Measurements from ENCODE around the gene C1QTNF1. TPM values are rescaled to one million over a fixed set of nuclear protein-coding genes. Genes with fewer than 3 reads are reported as not detected.

Gene C1QTNF1
- polyA plus RNA-seq, 1 of the 3 experiments (the other 2 are of a cell fraction) = 14.3 TPM

GRCh38 chr17:78988152-78988551, 35.8 kb upstream of the C1QTNF1 start:
- POLR2A ChIA-PET = no interaction called here

DNA sequence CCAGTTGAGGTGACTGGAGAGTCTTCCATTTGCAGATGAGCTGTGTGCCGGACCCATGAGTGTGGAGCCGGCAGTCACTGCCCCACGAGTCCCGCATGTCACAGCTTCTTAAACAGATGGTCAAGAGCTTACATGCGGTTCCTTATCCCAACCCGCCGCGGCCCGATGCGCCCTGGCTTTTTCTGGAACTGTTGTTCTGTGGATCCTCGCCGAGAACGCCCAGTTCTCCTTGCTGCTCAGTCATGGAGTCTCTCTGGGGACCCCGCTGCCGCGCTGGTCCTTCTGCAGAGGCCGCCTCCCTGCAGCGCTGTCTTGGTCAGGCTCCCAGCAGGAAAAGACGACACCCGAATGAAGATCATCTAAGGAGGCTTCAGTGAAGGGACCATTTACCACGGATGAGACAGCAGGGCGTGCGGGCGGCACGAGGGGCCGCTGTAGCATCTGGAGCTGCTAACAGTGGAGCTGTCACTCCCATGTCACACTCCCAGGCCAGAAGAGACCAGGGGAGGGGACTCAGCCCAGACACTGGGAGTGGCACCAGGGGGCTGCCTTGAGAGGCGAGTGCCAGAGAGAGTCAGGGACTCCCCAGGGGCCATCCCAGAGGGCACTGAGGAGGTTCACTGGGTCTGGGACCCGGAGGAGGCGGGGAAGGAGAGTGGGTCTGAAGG, 33.5 kb upstream of the C1QTNF1 start:
- Histone ChIP-seq H4K20me1 (ENCODE audit: insufficient read depth) (peaks cover 19% of the 10 kb centered on the region), H3K9me3 (no peaks in the 10 kb centered on the region), H2AFZ (ENCODE audit: low read depth) (no peak overlapping the region), H3K9ac (no peak overlapping the region), H3K4me1 (ENCODE audit: control insufficient read depth in 1 of 2, insufficient read depth in 2 of 2, low read depth in 1 of 2, low read length in 1 of 2) (peaks cover 7 to 10% of the 10 kb centered on the region in 2 experiments; a peak in 3 of 4 replicates), H3K9me2 (no peaks in the 10 kb centered on the region), H3F3A (replicated peaks; ENCODE audit: insufficient read depth) (peaks cover 11% of the 10 kb centered on the region), H3K36me3 (replicated peaks in 1 of 2; ENCODE audit: control insufficient read depth in 1 of 2, insufficient read depth in 2 of 2, low read length in 1 of 2) (peaks cover 28 to 48% of the 10 kb centered on the region in 2 experiments), H3K27me3 (ENCODE audit: insufficient read depth) (no peaks in the 10 kb centered on the region), H3K4me2 (no peak overlapping the region), H3K27ac (ENCODE audit: low read depth in 2 of 2, low read length in 1 of 2) (no peak overlapping the region), H3K79me2 (ENCODE audit: insufficient read depth) (peaks cover 14% of the 10 kb centered on the region; the same call in 1 of the 2 replicates), H3K4me3 (ENCODE audit: low read depth in 2 of 2, low read length in 1 of 2) (no peak overlapping the region)
- peak; percentile 22 for DNase-seq
- 97% methylated on average over 29 of the region's 29 CpGs for WGBS (ENCODE audit: low lambda C conversion rate)
- POLR2A ChIA-PET = no interaction called here
- CTCF ChIA-PET = interaction anchor here (1.0 to 2.5 kb wide), 9 partner anchors 12 to 403 kb away, joined by 3 to 14 read pairs (median 3); no protein-coding TSS in a partner anchor
- TF ChIP-seq, protein P1, sequence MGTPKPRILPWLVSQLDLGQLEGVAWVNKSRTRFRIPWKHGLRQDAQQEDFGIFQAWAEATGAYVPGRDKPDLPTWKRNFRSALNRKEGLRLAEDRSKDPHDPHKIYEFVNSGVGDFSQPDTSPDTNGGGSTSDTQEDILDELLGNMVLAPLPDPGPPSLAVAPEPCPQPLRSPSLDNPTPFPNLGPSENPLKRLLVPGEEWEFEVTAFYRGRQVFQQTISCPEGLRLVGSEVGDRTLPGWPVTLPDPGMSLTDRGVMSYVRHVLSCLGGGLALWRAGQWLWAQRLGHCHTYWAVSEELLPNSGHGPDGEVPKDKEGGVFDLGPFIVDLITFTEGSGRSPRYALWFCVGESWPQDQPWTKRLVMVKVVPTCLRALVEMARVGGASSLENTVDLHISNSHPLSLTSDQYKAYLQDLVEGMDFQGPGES (IDR thresholded peaks at IDR 0.05; ENCODE audit: low read depth, low read length) = no peak
- TF ChIP-seq RFX5 (IDR thresholded peaks at IDR 0.05; ENCODE audit: low read length) (no peak), SMC3 (IDR thresholded peaks at IDR 0.05; ENCODE audit: low read depth, low read length) (no peak), ELF1 (IDR thresholded peaks at IDR 0.05) (no peak), FOSL2 (IDR thresholded peaks at IDR 0.05; ENCODE audit: borderline replicate concordance, low read depth) (no peak), EZH2phosphoT487 (IDR thresholded peaks at IDR 0.05; ENCODE audit: borderline replicate concordance, low read depth) (no peak), EP300 (IDR thresholded peaks at IDR 0.05; ENCODE audit: borderline replicate concordance in 1 of 2, low read depth in 1 of 2, low read length in 1 of 2) (no peak), MXI1 (IDR thresholded peaks at IDR 0.05; ENCODE audit: low read depth, low read length) (no peak), SIN3A (IDR thresholded peaks at IDR 0.05; ENCODE audit: borderline replicate concordance, low read depth, low read length) (no peak), NFIC (IDR thresholded peaks at IDR 0.05; ENCODE audit: borderline replicate concordance) (no peak)
- TF ChIP-seq, protein P2, sequence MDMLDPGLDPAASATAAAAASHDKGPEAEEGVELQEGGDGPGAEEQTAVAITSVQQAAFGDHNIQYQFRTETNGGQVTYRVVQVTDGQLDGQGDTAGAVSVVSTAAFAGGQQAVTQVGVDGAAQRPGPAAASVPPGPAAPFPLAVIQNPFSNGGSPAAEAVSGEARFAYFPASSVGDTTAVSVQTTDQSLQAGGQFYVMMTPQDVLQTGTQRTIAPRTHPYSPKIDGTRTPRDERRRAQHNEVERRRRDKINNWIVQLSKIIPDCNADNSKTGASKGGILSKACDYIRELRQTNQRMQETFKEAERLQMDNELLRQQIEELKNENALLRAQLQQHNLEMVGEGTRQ (IDR thresholded peaks at IDR 0.05; ENCODE audit: borderline replicate concordance, low read depth, low read length) = no peak
- TF ChIP-seq, protein P3, sequence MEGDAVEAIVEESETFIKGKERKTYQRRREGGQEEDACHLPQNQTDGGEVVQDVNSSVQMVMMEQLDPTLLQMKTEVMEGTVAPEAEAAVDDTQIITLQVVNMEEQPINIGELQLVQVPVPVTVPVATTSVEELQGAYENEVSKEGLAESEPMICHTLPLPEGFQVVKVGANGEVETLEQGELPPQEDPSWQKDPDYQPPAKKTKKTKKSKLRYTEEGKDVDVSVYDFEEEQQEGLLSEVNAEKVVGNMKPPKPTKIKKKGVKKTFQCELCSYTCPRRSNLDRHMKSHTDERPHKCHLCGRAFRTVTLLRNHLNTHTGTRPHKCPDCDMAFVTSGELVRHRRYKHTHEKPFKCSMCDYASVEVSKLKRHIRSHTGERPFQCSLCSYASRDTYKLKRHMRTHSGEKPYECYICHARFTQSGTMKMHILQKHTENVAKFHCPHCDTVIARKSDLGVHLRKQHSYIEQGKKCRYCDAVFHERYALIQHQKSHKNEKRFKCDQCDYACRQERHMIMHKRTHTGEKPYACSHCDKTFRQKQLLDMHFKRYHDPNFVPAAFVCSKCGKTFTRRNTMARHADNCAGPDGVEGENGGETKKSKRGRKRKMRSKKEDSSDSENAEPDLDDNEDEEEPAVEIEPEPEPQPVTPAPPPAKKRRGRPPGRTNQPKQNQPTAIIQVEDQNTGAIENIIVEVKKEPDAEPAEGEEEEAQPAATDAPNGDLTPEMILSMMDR (IDR thresholded peaks at IDR 0.05) = no peak
- TF ChIP-seq, protein P4, sequence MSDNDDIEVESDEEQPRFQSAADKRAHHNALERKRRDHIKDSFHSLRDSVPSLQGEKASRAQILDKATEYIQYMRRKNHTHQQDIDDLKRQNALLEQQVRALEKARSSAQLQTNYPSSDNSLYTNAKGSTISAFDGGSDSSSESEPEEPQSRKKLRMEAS (IDR thresholded peaks at IDR 0.05; ENCODE audit: low read depth) = no peak

More at GRCh38 chr17:78988152-78988551, 35.8 kb upstream of the C1QTNF1 start:
- no peak overlapping the region for H2AFZ ChIP-seq (ENCODE audit: low read depth)
- H3K27ac ChIP-seq (ENCODE audit: low read depth in 2 of 2, low read length in 1 of 2) = no peak overlapping the region
- no peaks in the 10 kb centered on the region for H3K9me3 ChIP-seq
- H3K9me2 ChIP-seq = no peaks in the 10 kb centered on the region
- no peak overlapping the region for H3K4me3 ChIP-seq (ENCODE audit: low read depth in 2 of 2, low read length in 1 of 2)
- H3K36me3 ChIP-seq (replicated peaks in 1 of 2; ENCODE audit: control insufficient read depth in 1 of 2, insufficient read depth in 2 of 2, low read length in 1 of 2) = peaks cover 21 to 28% of the 10 kb centered on the region in 2 experiments
- CTCF ChIA-PET = interaction anchor here (0.9 to 2.5 kb wide), 6 partner anchors 11 to 413 kb away, joined by 3 to 9 read pairs (median 4); no protein-coding TSS in a partner anchor
- H4K20me1 ChIP-seq (ENCODE audit: insufficient read depth) = peaks cover 9% of the 10 kb centered on the region
- H3K27me3 ChIP-seq (ENCODE audit: insufficient read depth) = no peaks in the 10 kb centered on the region
- 76% methylated on average over 6 of the region's 6 CpGs for WGBS (ENCODE audit: low lambda C conversion rate)
- H3K79me2 ChIP-seq (ENCODE audit: insufficient read depth) = peaks cover 14% of the 10 kb centered on the region; the same call in 1 of the 2 replicates
- H3K4me1 ChIP-seq (ENCODE audit: control insufficient read depth in 1 of 2, insufficient read depth in 2 of 2, low read depth in 1 of 2, low read length in 1 of 2) = peaks cover 7 to 10% of the 10 kb centered on the region in 2 experiments; a peak in 3 of 4 replicates
- peaks cover 11% of the 10 kb centered on the region for H3F3A ChIP-seq (replicated peaks; ENCODE audit: insufficient read depth)
- TF ChIP-seq FOXJ3 (CRISPR knock-in tag; IDR thresholded peaks at IDR 0.05) = no peak
- no peak for TF ChIP-seq MXI1 (IDR thresholded peaks at IDR 0.05; ENCODE audit: low read depth, low read length)
- TF ChIP-seq, protein P4 (IDR thresholded peaks at IDR 0.05; ENCODE audit: low read depth) = no peak
- TF ChIP-seq, protein P5, sequence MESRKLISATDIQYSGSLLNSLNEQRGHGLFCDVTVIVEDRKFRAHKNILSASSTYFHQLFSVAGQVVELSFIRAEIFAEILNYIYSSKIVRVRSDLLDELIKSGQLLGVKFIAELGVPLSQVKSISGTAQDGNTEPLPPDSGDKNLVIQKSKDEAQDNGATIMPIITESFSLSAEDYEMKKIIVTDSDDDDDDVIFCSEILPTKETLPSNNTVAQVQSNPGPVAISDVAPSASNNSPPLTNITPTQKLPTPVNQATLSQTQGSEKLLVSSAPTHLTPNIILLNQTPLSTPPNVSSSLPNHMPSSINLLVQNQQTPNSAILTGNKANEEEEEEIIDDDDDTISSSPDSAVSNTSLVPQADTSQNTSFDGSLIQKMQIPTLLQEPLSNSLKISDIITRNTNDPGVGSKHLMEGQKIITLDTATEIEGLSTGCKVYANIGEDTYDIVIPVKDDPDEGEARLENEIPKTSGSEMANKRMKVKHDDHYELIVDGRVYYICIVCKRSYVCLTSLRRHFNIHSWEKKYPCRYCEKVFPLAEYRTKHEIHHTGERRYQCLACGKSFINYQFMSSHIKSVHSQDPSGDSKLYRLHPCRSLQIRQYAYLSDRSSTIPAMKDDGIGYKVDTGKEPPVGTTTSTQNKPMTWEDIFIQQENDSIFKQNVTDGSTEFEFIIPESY (IDR thresholded peaks at IDR 0.05; ENCODE audit: borderline replicate concordance, low read depth) = no peak
- no peak for TF ChIP-seq NRF1 (IDR thresholded peaks at IDR 0.05; ENCODE audit: low read depth, low read length)
- TF ChIP-seq RCOR1 (IDR thresholded peaks at IDR 0.05; ENCODE audit: low read length) = no peak
- DNase-seq = no peak
- H3K9ac ChIP-seq = no peak overlapping the region
- no peak overlapping the region for H3K4me2 ChIP-seq

Measured in SK-N-SH (cell line).